Caco-2 (cell line): ENCODE measurements around the gene SMARCB1. TPM values are rescaled to one million over a fixed set of nuclear protein-coding genes. Genes with fewer than 3 reads are reported as not detected.

ENCODE experiments used
- BruUV-seq: library from RNA; stranded (reverse); fragments of 400-500 nt; replicated peaks from 2 replicates; lab custom pipeline; 2021; lab: Mats Ljungman, UMichigan
- CTCF ChIA-PET: fragments of 300-600 bp; sonication (Branson Sonifier 250); formaldehyde crosslinking; loops from one replicate; lab custom pipeline; 2022; ENCODE audit warnings: antibody characterized with exemption; lab: Charles Lee
- POLR2A ChIA-PET: fragments of 300-600 bp; sonication (Branson Sonifier 250); formaldehyde crosslinking; loops from one replicate; lab custom pipeline; 2022; ENCODE audit warnings: antibody characterized with exemption; lab: Charles Lee
- DNase-seq, 2 experiments: peaks; one replicate each; pipeline versions ENCODE4 v3.0.0 to v3.0.0-alpha.2; 2020 to 2022
- H3K27me3 ChIP-seq: replicated peaks from 2 replicates; pipeline ENCODE4 v1.6.0; 2011; ENCODE audit warnings: low read length; ENCODE audit not compliant: control insufficient read depth, insufficient read depth
- H3K36me3 ChIP-seq: 2 replicates; pipeline ENCODE4 v1.5.1; 2011; ENCODE audit warnings: low read length; ENCODE audit not compliant: control insufficient read depth, insufficient read depth
- H3K4me1 ChIP-seq: fragments of 250-450 bp; sonication (Bioruptor Pico); 2 replicates; pipeline ENCODE4 v1.5.1; 2020; ENCODE audit warnings: mild to moderate bottlenecking
- H3K4me3 ChIP-seq: 2 replicates; pipeline ENCODE4 v1.5.1; 2011; ENCODE audit warnings: low read depth, mild to moderate bottlenecking, control low read depth, low read length
- H3K9me3 ChIP-seq: fragments of 250-450 bp; sonication (Bioruptor Pico); 2 replicates; pipeline ENCODE4 v1.5.1; 2020; ENCODE audit warnings: mild to moderate bottlenecking, moderate library complexity
- H3K27ac Mint-ChIP-seq: one replicate; pipeline ENCODE4 v1.8.0; 2022; ENCODE audit warnings: mixed read lengths; ENCODE audit not compliant: unreplicated experiment
- H3K27me3 Mint-ChIP-seq: one replicate; pipeline ENCODE4 v1.8.0; 2022; ENCODE audit warnings: mixed read lengths; ENCODE audit not compliant: insufficient read depth, unreplicated experiment
- H3K36me3 Mint-ChIP-seq: one replicate; pipeline ENCODE4 v1.8.0; 2022; ENCODE audit warnings: mild to moderate bottlenecking, mixed read lengths; ENCODE audit not compliant: insufficient read depth, unreplicated experiment
- H3K4me1 Mint-ChIP-seq: one replicate; pipeline ENCODE4 v1.8.0; 2022; ENCODE audit warnings: low read depth, mixed read lengths; ENCODE audit not compliant: unreplicated experiment
- H3K4me3 Mint-ChIP-seq: one replicate; pipeline ENCODE4 v1.8.0; 2022; ENCODE audit warnings: mild to moderate bottlenecking, moderate library complexity, mixed read lengths; ENCODE audit not compliant: unreplicated experiment
- H3K9me3 Mint-ChIP-seq: one replicate; pipeline ENCODE4 v1.8.0; 2022; ENCODE audit warnings: mixed read lengths; ENCODE audit not compliant: unreplicated experiment
- intact Hi-C: fragments of 100-400 bp; cut with micrococcal nuclease; formaldehyde crosslinking; loops from one replicate; pipeline ENCODE4 v1.10.0; 2022; ENCODE audit not compliant: unreplicated experiment
- total RNA-seq: library from RNA; stranded (reverse); gene quantifications from 2 replicates; pipeline ENCODE4 v1.2.3, GENCODE V29; 2022
- TF ChIP-seq, protein P1 (sequence below), 2 experiments: fragments of 200-600 bp in 1 of 2; IDR thresholded peaks; 1 replicate in 1 of 2; 2 replicates in 1 of 2; pipeline versions ENCODE4 v1.5.1 to v1.8.0; 2011 to 2022; ENCODE audit warnings: antibody characterized with exemption in 1 of 2, control low read depth in 1 of 2, inconsistent platforms in 1 of 2, low read depth in 1 of 2, low read length in 1 of 2, mild to moderate bottlenecking in 1 of 2, moderate library complexity in 1 of 2; ENCODE audit not compliant: insufficient read depth in 1 of 2, severe bottlenecking in 1 of 2, unreplicated experiment in 1 of 2

The SMARCB1 gene
- total RNA-seq, 1 experiment from 2014 or later: 157 TPM

- Histone ChIP-seq H3K9me3 (no peaks in the 10 kb centered on the region), H3K4me1 (no peaks in the 10 kb centered on the region), H3K27me3 (no peaks in the 10 kb centered on the region), H3K4me3 (no peak overlapping the region), H3K36me3 (peaks cover 5% of the 10 kb centered on the region)
- no peak for DNase-seq
- no peaks in the 10 kb centered on the region for H3K9me3 Mint-ChIP-seq
- no peaks in the 10 kb centered on the region for H3K27me3 Mint-ChIP-seq
- ChIA-PET POLR2A (no interaction called here), CTCF (no interaction called here)
- TF ChIP-seq, protein P1, sequence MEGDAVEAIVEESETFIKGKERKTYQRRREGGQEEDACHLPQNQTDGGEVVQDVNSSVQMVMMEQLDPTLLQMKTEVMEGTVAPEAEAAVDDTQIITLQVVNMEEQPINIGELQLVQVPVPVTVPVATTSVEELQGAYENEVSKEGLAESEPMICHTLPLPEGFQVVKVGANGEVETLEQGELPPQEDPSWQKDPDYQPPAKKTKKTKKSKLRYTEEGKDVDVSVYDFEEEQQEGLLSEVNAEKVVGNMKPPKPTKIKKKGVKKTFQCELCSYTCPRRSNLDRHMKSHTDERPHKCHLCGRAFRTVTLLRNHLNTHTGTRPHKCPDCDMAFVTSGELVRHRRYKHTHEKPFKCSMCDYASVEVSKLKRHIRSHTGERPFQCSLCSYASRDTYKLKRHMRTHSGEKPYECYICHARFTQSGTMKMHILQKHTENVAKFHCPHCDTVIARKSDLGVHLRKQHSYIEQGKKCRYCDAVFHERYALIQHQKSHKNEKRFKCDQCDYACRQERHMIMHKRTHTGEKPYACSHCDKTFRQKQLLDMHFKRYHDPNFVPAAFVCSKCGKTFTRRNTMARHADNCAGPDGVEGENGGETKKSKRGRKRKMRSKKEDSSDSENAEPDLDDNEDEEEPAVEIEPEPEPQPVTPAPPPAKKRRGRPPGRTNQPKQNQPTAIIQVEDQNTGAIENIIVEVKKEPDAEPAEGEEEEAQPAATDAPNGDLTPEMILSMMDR (IDR thresholded peaks at IDR 0.05; ENCODE audit: insufficient read depth in 1 of 2, low read depth in 1 of 2, low read length in 1 of 2, severe bottlenecking in 1 of 2, unreplicated experiment in 1 of 2): no peak
- no peak overlapping the region for H3K4me3 Mint-ChIP-seq
- H3K36me3 Mint-ChIP-seq: peaks cover 74% of the 10 kb centered on the region
- BruUV-seq: no TSS peak
- no peak overlapping the region for H3K27ac Mint-ChIP-seq
- intact Hi-C loops: no loop called here
- H3K4me1 Mint-ChIP-seq: no peaks in the 10 kb centered on the region
These were observed 31.8 kb downstream of the SMARCB1 start for GRCh38 chr22:23818541-23818940.

DNA sequence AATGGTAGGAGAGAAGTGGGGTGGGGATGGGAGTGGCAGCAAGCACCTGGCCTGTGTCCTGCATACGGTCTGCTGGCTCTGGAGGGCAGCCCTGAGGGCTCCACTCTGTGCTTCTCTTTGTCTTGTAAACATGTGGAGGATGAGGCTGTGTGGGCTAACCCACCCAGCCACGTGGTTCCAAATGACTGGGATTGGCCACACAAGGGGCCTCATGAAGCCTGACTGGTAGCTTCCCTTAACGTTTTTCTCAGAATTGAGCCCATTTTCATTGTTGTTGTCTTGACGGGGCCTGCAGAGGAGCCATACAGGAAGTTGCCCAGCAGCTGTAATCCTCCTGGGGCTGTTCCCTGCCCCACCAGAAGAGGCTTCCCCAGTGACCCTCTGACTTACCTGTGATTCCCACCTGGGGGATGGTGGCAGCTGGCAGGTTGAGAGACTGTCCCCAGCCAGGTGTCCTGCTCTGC, 34.0 kb downstream of the SMARCB1 start:
- Mint-ChIP-seq H3K9me3 (no peaks in the 10 kb centered on the region), H3K27me3 (no peaks in the 10 kb centered on the region), H3K4me1 (no peaks in the 10 kb centered on the region), H3K4me3 (no peak overlapping the region), H3K36me3 (peaks cover 77% of the 10 kb centered on the region), H3K27ac (no peak overlapping the region)
- H3K36me3 ChIP-seq: peaks cover 6% of the 10 kb centered on the region
- no peaks in the 10 kb centered on the region for H3K4me1 ChIP-seq
- no peaks in the 10 kb centered on the region for H3K9me3 ChIP-seq
- BruUV-seq: no TSS peak
- no peak for DNase-seq
- H3K27me3 ChIP-seq: no peaks in the 10 kb centered on the region
- intact Hi-C loops: no loop called here
- TF ChIP-seq, protein P1 (IDR thresholded peaks at IDR 0.05; ENCODE audit: insufficient read depth in 1 of 2, low read depth in 1 of 2, low read length in 1 of 2, severe bottlenecking in 1 of 2, unreplicated experiment in 1 of 2): no peak
- ChIA-PET POLR2A (no interaction called here), CTCF (no interaction called here)
- H3K4me3 ChIP-seq: no peak overlapping the region

DNA sequence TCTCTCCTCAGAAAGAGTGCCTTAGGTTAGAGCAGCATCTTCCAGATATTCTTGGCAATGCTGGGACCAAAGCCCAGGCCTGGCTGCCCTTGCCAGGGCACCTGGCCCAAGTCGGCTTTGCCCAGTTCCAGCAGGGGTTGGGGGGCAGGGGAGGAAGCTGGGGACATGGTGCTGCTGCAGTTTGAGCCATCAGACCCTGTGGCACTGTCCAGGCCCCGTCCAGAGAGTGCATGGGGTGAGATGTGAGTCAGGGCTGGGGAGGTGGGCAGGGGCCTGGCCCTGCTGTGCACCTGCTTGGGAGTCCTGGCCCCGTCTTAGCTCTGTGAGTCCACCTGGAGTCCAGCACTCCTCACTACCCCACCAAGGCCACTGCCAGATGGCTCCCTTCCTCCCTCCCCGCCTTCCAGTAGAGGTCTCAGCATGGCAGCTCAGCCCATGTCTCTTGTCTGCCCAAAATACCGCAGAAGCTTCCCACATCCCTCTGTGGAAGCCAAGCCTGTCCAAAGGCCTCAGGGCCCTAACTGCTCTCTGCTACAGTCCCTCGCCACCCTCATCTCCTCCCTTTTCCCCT, 35.4 kb downstream of the SMARCB1 start:
- Mint-ChIP-seq H3K27me3 (no peaks in the 10 kb centered on the region), H3K4me1 (no peaks in the 10 kb centered on the region), H3K4me3 (no peak overlapping the region), H3K36me3 (peaks cover 74% of the 10 kb centered on the region), H3K9me3 (no peaks in the 10 kb centered on the region), H3K27ac (no peak overlapping the region)
- intact Hi-C loops: no loop called here
- Histone ChIP-seq H3K36me3 (peaks cover 3% of the 10 kb centered on the region), H3K4me1 (no peaks in the 10 kb centered on the region), H3K4me3 (no peak overlapping the region), H3K27me3 (no peaks in the 10 kb centered on the region), H3K9me3 (no peaks in the 10 kb centered on the region)
- no TSS peak for BruUV-seq
- TF ChIP-seq, protein P1 (IDR thresholded peaks at IDR 0.05; ENCODE audit: insufficient read depth in 1 of 2, low read depth in 1 of 2, low read length in 1 of 2, severe bottlenecking in 1 of 2, unreplicated experiment in 1 of 2): no peak
- ChIA-PET CTCF (no interaction called here), POLR2A (no interaction called here)
- no peak for DNase-seq
